Measurements from ENCODE around the gene OR4K13. TPM values are rescaled to one million over a fixed set of nuclear protein-coding genes. Genes with fewer than 3 reads are reported as not detected.

OR4K13 gene
- total RNA-seq, 2 donors from 2014 or later = not detected

- TF ChIP-seq CTCF (IDR thresholded peaks at IDR 0.05) = no peak
These were observed 16.5 kb downstream of the OR4K13 start, which contains the start of gene OR4K14 for GRCh38 chr14:20019257-20019865. Gene OR4K14 (minus strand): TSS chr14:20019307. CDS start chr14:20015193, 4,114 bp downstream.

DNA sequence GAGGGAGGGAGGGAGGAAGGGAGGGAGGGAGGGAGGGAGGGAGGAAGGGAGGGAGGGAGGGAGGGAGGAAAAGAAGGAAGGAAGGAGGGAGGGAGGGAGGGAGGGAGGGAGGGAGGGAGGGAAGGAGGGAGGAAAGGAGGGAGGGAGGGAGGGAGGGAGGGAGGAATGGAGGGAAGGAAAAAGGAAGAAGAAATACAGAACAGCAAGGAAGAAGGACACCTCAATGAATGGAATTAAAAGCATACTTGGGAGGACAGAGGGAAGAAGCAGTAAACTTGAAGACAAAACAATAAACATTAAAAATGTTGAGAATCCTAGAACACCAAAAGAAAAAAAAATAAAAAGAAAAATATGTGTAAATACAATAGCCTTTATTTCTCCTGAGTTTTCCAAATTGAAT, 27.7 kb downstream of the OR4K13 start:
- no peak overlapping the region for H3K4me3 ChIP-seq

More at GRCh38 chr14:20019257-20019865, 16.5 kb downstream of the OR4K13 start, which contains the start of gene OR4K14:
- intact Hi-C loops (cut with DNase I) = no loop called here
- H3K36me3 ChIP-seq = no peaks in the 10 kb centered on the region
- no peaks in the 10 kb centered on the region for H3K4me1 ChIP-seq
- no peak within 1 kb of the TSS for H3K27ac ChIP-seq
- H3K9ac ChIP-seq (ENCODE audit: low read depth in 2 of 2, low read length in 2 of 2) = no peak within 1 kb of the TSS
- DNase-seq = no peak
- H3K4me3 ChIP-seq = no peak within 1 kb of the TSS
- no peaks in the 10 kb centered on the region for H3K27me3 ChIP-seq
- no peaks in the 10 kb centered on the region for H3K9me3 ChIP-seq

DNA sequence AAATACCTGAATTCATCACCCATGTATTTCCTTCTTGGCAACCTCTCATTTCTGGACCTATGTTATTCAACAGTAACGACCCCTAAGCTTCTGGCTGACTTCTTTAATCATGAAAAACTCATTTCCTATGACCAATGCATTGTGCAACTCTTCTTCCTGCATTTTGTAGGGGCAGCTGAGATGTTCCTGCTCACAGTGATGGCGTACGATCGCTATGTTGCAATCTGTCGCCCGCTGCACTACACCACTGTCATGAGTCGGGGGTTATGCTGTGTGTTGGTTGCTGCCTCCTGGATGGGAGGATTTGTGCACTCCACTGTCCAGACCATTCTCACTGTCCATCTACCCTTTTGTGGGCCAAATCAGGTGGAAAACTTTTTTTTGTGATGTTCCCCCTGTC, 33.5 kb downstream of the OR4K13 start:
- H3K9ac ChIP-seq (ENCODE audit: low read depth in 2 of 2, low read length in 2 of 2) = no peak overlapping the region
- no peaks in the 10 kb centered on the region for H3K27me3 ChIP-seq
- intact Hi-C loops (cut with DNase I) = no loop called here
- H3K9me3 ChIP-seq = no peaks in the 10 kb centered on the region
- H3K36me3 ChIP-seq = no peaks in the 10 kb centered on the region
- no peak overlapping the region for H3K4me3 ChIP-seq
- no peak for DNase-seq
- no peaks in the 10 kb centered on the region for H3K4me1 ChIP-seq
- TF ChIP-seq CTCF (IDR thresholded peaks at IDR 0.05) = no peak
- H3K27ac ChIP-seq = no peak overlapping the region

More for the DNA sequence above, 27.7 kb downstream of the OR4K13 start:
- no peak overlapping the region for H3K9ac ChIP-seq (ENCODE audit: low read depth in 2 of 2, low read length in 2 of 2)
- no peaks in the 10 kb centered on the region for H3K36me3 ChIP-seq
- no peak for TF ChIP-seq CTCF (IDR thresholded peaks at IDR 0.05)
- H3K27me3 ChIP-seq = no peaks in the 10 kb centered on the region
- no peaks in the 10 kb centered on the region for H3K9me3 ChIP-seq
- H3K27ac ChIP-seq = no peak overlapping the region
- intact Hi-C loops (cut with DNase I) = no loop called here
- no peaks in the 10 kb centered on the region for H3K4me1 ChIP-seq
- no peak for DNase-seq

- no peaks in the 10 kb centered on the region for H3K27me3 ChIP-seq
- H3K36me3 ChIP-seq = no peaks in the 10 kb centered on the region
- intact Hi-C loops (cut with DNase I) = no loop called here
- DNase-seq = no peak
- no peaks in the 10 kb centered on the region for H3K4me1 ChIP-seq
- H3K27ac ChIP-seq = no peak within 1 kb of the TSS
- H3K4me3 ChIP-seq = no peak within 1 kb of the TSS
- no peak within 1 kb of the TSS for H3K9ac ChIP-seq (ENCODE audit: low read depth in 2 of 2, low read length in 2 of 2)
- H3K9me3 ChIP-seq = no peaks in the 10 kb centered on the region
- TF ChIP-seq CTCF (IDR thresholded peaks at IDR 0.05) = no peak
These were observed 34.0 kb downstream of the OR4K13 start, which contains the start of gene OR4Q2 for GRCh38 chr14:20001863-20002262. Gene OR4Q2 (plus strand): TSS chr14:20002163.

- no peak overlapping the region for H3K4me3 ChIP-seq
- H3K9me3 ChIP-seq = no peaks in the 10 kb centered on the region
- H3K9ac ChIP-seq (ENCODE audit: low read depth in 2 of 2, low read length in 2 of 2) = no peak overlapping the region
- intact Hi-C loops (cut with DNase I) = no loop called here
- no peak overlapping the region for H3K27ac ChIP-seq
- no peak for DNase-seq
- no peak for TF ChIP-seq CTCF (IDR thresholded peaks at IDR 0.05)
- H3K36me3 ChIP-seq = no peaks in the 10 kb centered on the region
- no peaks in the 10 kb centered on the region for H3K27me3 ChIP-seq
- no peaks in the 10 kb centered on the region for H3K4me1 ChIP-seq
These were observed 42.4 kb downstream of the OR4K13 start for GRCh38 chr14:19993438-19993837.

Other genes with a start within 250 kb of the OR4K13 start
- gene OR4N2, start 232.3 kb downstream of the OR4K13 start, total RNA-seq = not detected
- not detected for gene OR4K2, start 160.9 kb downstream of the OR4K13 start, total RNA-seq
- not detected for gene OR4K5, start 115.4 kb downstream of the OR4K13 start, total RNA-seq
- not detected for gene OR4K1, start 105.1 kb downstream of the OR4K13 start, total RNA-seq
- gene OR4K15, start 60.4 kb downstream of the OR4K13 start, total RNA-seq = not detected
- gene OR4Q2, start 33.9 kb downstream of the OR4K13 start, total RNA-seq = not detected
- gene OR4K14, start 16.7 kb downstream of the OR4K13 start, total RNA-seq = not detected
- not detected for gene OR4L1, start 24.0 kb upstream of the OR4K13 start, total RNA-seq
- not detected for gene OR4K17, start 74.7 kb upstream of the OR4K13 start, total RNA-seq
- not detected for gene OR4N5, start 102.8 kb upstream of the OR4K13 start, total RNA-seq
- not detected for gene OR11G2, start 154.9 kb upstream of the OR4K13 start, total RNA-seq
- gene OR11H6, start 187.7 kb upstream of the OR4K13 start, total RNA-seq = not detected
- not detected for gene OR11H7, start 192.9 kb upstream of the OR4K13 start, total RNA-seq
- gene OR11H4, start 203.2 kb upstream of the OR4K13 start, total RNA-seq = not detected